ENCODE results near the gene ENDOV. TPM values are rescaled to one million over a fixed set of nuclear protein-coding genes. Genes with fewer than 3 reads are reported as not detected.

Gene ENDOV
- 7.8 TPM for total RNA-seq

GRCh38 chr17:80414803-80415625 is at the start of gene ENDOV:
Gene ENDOV (plus strand): TSS chr17:80415167. CDS start chr17:80415195, 28 bp downstream.
- Histone ChIP-seq H3K9ac (ENCODE audit: low read depth in 1 of 3, low read length in 3 of 3) (peak within 1 kb of the TSS; percentile 81 to 97 (median 94)), H3K4me1 (ENCODE audit: control insufficient read depth in 3 of 3, insufficient read depth in 3 of 3, low read length in 3 of 3) (peaks cover 29 to 43% (median 29%) of the 10 kb centered on the region in 3 donors), H3K36me3 (ENCODE audit: control insufficient read depth in 3 of 3, insufficient read depth in 3 of 3, low read length in 3 of 3) (peaks cover 13 to 21% (median 14%) of the 10 kb centered on the region in 3 donors), H3K4me3 (ENCODE audit: low read length in 3 of 3) (peak within 1 kb of the TSS; percentile 90 to 99 (median 97)), H3K27ac (ENCODE audit: low read depth, low read length) (peak within 1 kb of the TSS; percentile 89), H3K9me3 (ENCODE audit: control insufficient read depth in 3 of 3, low read length in 3 of 3) (no peaks in the 10 kb centered on the region), H3K27me3 (ENCODE audit: control insufficient read depth in 3 of 3, insufficient read depth in 3 of 3, low read length in 3 of 3) (no peaks in the 10 kb centered on the region)

GRCh38 chr17:80365983-80366382 is 49.0 kb upstream of the ENDOV start:
- Histone ChIP-seq H3K27ac (ENCODE audit: low read depth, low read length) (no peak overlapping the region), H3K4me1 (ENCODE audit: control insufficient read depth in 3 of 3, insufficient read depth in 3 of 3, low read length in 3 of 3) (peaks cover 0 to 4% (median 0%) of the 10 kb centered on the region in 3 donors), H3K9me3 (ENCODE audit: control insufficient read depth in 3 of 3, low read length in 3 of 3) (no peaks in the 10 kb centered on the region), H3K4me3 (ENCODE audit: low read length in 3 of 3) (no peak overlapping the region), H3K36me3 (ENCODE audit: control insufficient read depth in 3 of 3, insufficient read depth in 3 of 3, low read length in 3 of 3) (peaks cover 65 to 95% (median 77%) of the 10 kb centered on the region in 3 donors), H3K27me3 (ENCODE audit: control insufficient read depth in 3 of 3, insufficient read depth in 3 of 3, low read length in 3 of 3) (no peaks in the 10 kb centered on the region), H3K9ac (ENCODE audit: low read depth in 1 of 3, low read length in 3 of 3) (no peak overlapping the region)

- Histone ChIP-seq H3K36me3 (ENCODE audit: control insufficient read depth in 3 of 3, insufficient read depth in 3 of 3, low read length in 3 of 3) (peaks cover 62 to 88% (median 81%) of the 10 kb centered on the region in 3 donors), H3K27ac (ENCODE audit: low read depth, low read length) (no peak overlapping the region), H3K4me1 (ENCODE audit: control insufficient read depth in 3 of 3, insufficient read depth in 3 of 3, low read length in 3 of 3) (peaks cover 0 to 4% (median 0%) of the 10 kb centered on the region in 3 donors), H3K9ac (ENCODE audit: low read depth in 1 of 3, low read length in 3 of 3) (no peak overlapping the region), H3K4me3 (ENCODE audit: low read length in 3 of 3) (no peak overlapping the region), H3K27me3 (ENCODE audit: control insufficient read depth in 3 of 3, insufficient read depth in 3 of 3, low read length in 3 of 3) (no peaks in the 10 kb centered on the region), H3K9me3 (ENCODE audit: control insufficient read depth in 3 of 3, low read length in 3 of 3) (no peaks in the 10 kb centered on the region)
Observed at GRCh38 chr17:80367503-80367902, 47.5 kb upstream of the ENDOV start.

- Histone ChIP-seq H3K9ac (ENCODE audit: low read depth in 1 of 3, low read length in 3 of 3) (no peak overlapping the region), H3K27ac (ENCODE audit: low read depth, low read length) (no peak overlapping the region), H3K36me3 (ENCODE audit: control insufficient read depth in 3 of 3, insufficient read depth in 3 of 3, low read length in 3 of 3) (peaks cover 55 to 85% (median 76%) of the 10 kb centered on the region in 3 donors), H3K27me3 (ENCODE audit: control insufficient read depth in 3 of 3, insufficient read depth in 3 of 3, low read length in 3 of 3) (no peaks in the 10 kb centered on the region), H3K4me3 (ENCODE audit: low read length in 3 of 3) (no peak overlapping the region), H3K4me1 (ENCODE audit: control insufficient read depth in 3 of 3, insufficient read depth in 3 of 3, low read length in 3 of 3) (no peaks in the 10 kb centered on the region), H3K9me3 (ENCODE audit: control insufficient read depth in 3 of 3, low read length in 3 of 3) (no peaks in the 10 kb centered on the region)
Observed at GRCh38 chr17:80371196-80371595, 43.8 kb upstream of the ENDOV start.

- H3K4me3 ChIP-seq (ENCODE audit: low read length in 3 of 3), result no peak overlapping the region
- H3K4me1 ChIP-seq (ENCODE audit: control insufficient read depth in 3 of 3, insufficient read depth in 3 of 3, low read length in 3 of 3), result no peaks in the 10 kb centered on the region
- H3K9ac ChIP-seq (ENCODE audit: low read depth in 1 of 3, low read length in 3 of 3), result no peak overlapping the region
- H3K27ac ChIP-seq (ENCODE audit: low read depth, low read length), result no peak overlapping the region
- no peaks in the 10 kb centered on the region for H3K9me3 ChIP-seq (ENCODE audit: control insufficient read depth in 3 of 3, low read length in 3 of 3)
- H3K36me3 ChIP-seq (ENCODE audit: control insufficient read depth in 3 of 3, insufficient read depth in 3 of 3, low read length in 3 of 3), result peaks cover 62 to 87% (median 83%) of the 10 kb centered on the region in 3 donors
- no peaks in the 10 kb centered on the region for H3K27me3 ChIP-seq (ENCODE audit: control insufficient read depth in 3 of 3, insufficient read depth in 3 of 3, low read length in 3 of 3)
Observed at GRCh38 chr17:80372456-80372855, 42.5 kb upstream of the ENDOV start.

GRCh38 chr17:80372922-80373570 is 41.9 kb upstream of the ENDOV start:
- Histone ChIP-seq H3K36me3 (ENCODE audit: control insufficient read depth in 3 of 3, insufficient read depth in 3 of 3, low read length in 3 of 3) (peaks cover 62 to 87% (median 83%) of the 10 kb centered on the region in 3 donors), H3K27ac (ENCODE audit: low read depth, low read length) (no peak overlapping the region), H3K27me3 (ENCODE audit: control insufficient read depth in 3 of 3, insufficient read depth in 3 of 3, low read length in 3 of 3) (no peaks in the 10 kb centered on the region), H3K9ac (ENCODE audit: low read depth in 1 of 3, low read length in 3 of 3) (no peak overlapping the region), H3K4me3 (ENCODE audit: low read length in 3 of 3) (no peak overlapping the region), H3K4me1 (ENCODE audit: control insufficient read depth in 3 of 3, insufficient read depth in 3 of 3, low read length in 3 of 3) (no peaks in the 10 kb centered on the region), H3K9me3 (ENCODE audit: control insufficient read depth in 3 of 3, low read length in 3 of 3) (no peaks in the 10 kb centered on the region)

- no peaks in the 10 kb centered on the region for H3K9me3 ChIP-seq (ENCODE audit: control insufficient read depth in 3 of 3, low read length in 3 of 3)
- H3K27ac ChIP-seq (ENCODE audit: low read depth, low read length), result no peak overlapping the region
- H3K4me3 ChIP-seq (ENCODE audit: low read length in 3 of 3), result no peak overlapping the region
- peaks cover 63 to 83% (median 82%) of the 10 kb centered on the region in 3 donors for H3K36me3 ChIP-seq (ENCODE audit: control insufficient read depth in 3 of 3, insufficient read depth in 3 of 3, low read length in 3 of 3)
- no peak overlapping the region for H3K9ac ChIP-seq (ENCODE audit: low read depth in 1 of 3, low read length in 3 of 3)
- no peaks in the 10 kb centered on the region for H3K27me3 ChIP-seq (ENCODE audit: control insufficient read depth in 3 of 3, insufficient read depth in 3 of 3, low read length in 3 of 3)
- H3K4me1 ChIP-seq (ENCODE audit: control insufficient read depth in 3 of 3, insufficient read depth in 3 of 3, low read length in 3 of 3), result no peaks in the 10 kb centered on the region
Observed at GRCh38 chr17:80374039-80374731, 40.8 kb upstream of the ENDOV start.

- Histone ChIP-seq H3K27ac (ENCODE audit: low read depth, low read length) (no peak overlapping the region), H3K9me3 (ENCODE audit: control insufficient read depth in 3 of 3, low read length in 3 of 3) (no peaks in the 10 kb centered on the region), H3K4me1 (ENCODE audit: control insufficient read depth in 3 of 3, insufficient read depth in 3 of 3, low read length in 3 of 3) (no peaks in the 10 kb centered on the region), H3K36me3 (ENCODE audit: control insufficient read depth in 3 of 3, insufficient read depth in 3 of 3, low read length in 3 of 3) (peaks cover 63 to 83% (median 82%) of the 10 kb centered on the region in 3 donors), H3K27me3 (ENCODE audit: control insufficient read depth in 3 of 3, insufficient read depth in 3 of 3, low read length in 3 of 3) (no peaks in the 10 kb centered on the region), H3K4me3 (ENCODE audit: low read length in 3 of 3) (no peak overlapping the region), H3K9ac (ENCODE audit: low read depth in 1 of 3, low read length in 3 of 3) (no peak overlapping the region)
Observed at GRCh38 chr17:80374732-80375585, 40.0 kb upstream of the ENDOV start.

GRCh38 chr17:80376531-80376930 is 38.4 kb upstream of the ENDOV start:
- no peak overlapping the region for H3K27ac ChIP-seq (ENCODE audit: low read depth, low read length)
- no peaks in the 10 kb centered on the region for H3K9me3 ChIP-seq (ENCODE audit: control insufficient read depth in 3 of 3, low read length in 3 of 3)
- peaks cover 68 to 85% (median 85%) of the 10 kb centered on the region in 3 donors for H3K36me3 ChIP-seq (ENCODE audit: control insufficient read depth in 3 of 3, insufficient read depth in 3 of 3, low read length in 3 of 3)
- H3K4me1 ChIP-seq (ENCODE audit: control insufficient read depth in 3 of 3, insufficient read depth in 3 of 3, low read length in 3 of 3), result no peaks in the 10 kb centered on the region
- H3K9ac ChIP-seq (ENCODE audit: low read depth in 1 of 3, low read length in 3 of 3), result no peak overlapping the region
- no peaks in the 10 kb centered on the region for H3K27me3 ChIP-seq (ENCODE audit: control insufficient read depth in 3 of 3, insufficient read depth in 3 of 3, low read length in 3 of 3)
- no peak overlapping the region for H3K4me3 ChIP-seq (ENCODE audit: low read length in 3 of 3)

Data from skeletal muscle tissue (tissue), 4 donors.